ENCODE data around the gene APOBEC3A.
"Not testable (repeated sequence)": the region's sequence is repeated elsewhere in the genome, so short reads cannot be mapped to it uniquely, and the experiment has no call there.

The APOBEC3A gene

GRCh38 chr22:38943201-38943600, 14.2 kb upstream of the APOBEC3A start:
- DNase-seq (ENCODE audit: low read depth in 3 of 3) = no peak

- no peak for DNase-seq (ENCODE audit: low read depth in 3 of 3)
Measured at GRCh38 chr22:38943882-38944281, 13.5 kb upstream of the APOBEC3A start.

GRCh38 chr22:38944653-38945052, 12.8 kb upstream of the APOBEC3A start:
- no peak for DNase-seq (ENCODE audit: low read depth in 3 of 3)

GRCh38 chr22:38945706-38946338, 11.6 kb upstream of the APOBEC3A start:
- DNase-seq (ENCODE audit: low read depth in 3 of 3) = not testable (repeated sequence)

GRCh38 chr22:38946771-38947170, 10.6 kb upstream of the APOBEC3A start:
- DNase-seq (ENCODE audit: low read depth in 3 of 3) = no peak

GRCh38 chr22:38947321-38948140, 9.9 kb upstream of the APOBEC3A start:
- peak in 1 of 3 experiments; percentile 37 for DNase-seq (ENCODE audit: low read depth in 3 of 3)

GRCh38 chr22:38948181-38948940, 9.0 kb upstream of the APOBEC3A start:
- no peak for DNase-seq (ENCODE audit: low read depth in 3 of 3)

GRCh38 chr22:38949889-38950405, 7.5 kb upstream of the APOBEC3A start:
- no peak for DNase-seq (ENCODE audit: low read depth in 3 of 3)

- no peak for DNase-seq (ENCODE audit: low read depth in 3 of 3)
Measured at GRCh38 chr22:38950527-38951295, 6.7 kb upstream of the APOBEC3A start.

- DNase-seq (ENCODE audit: low read depth in 3 of 3) = no peak
Measured at GRCh38 chr22:38951734-38952133, 5.7 kb upstream of the APOBEC3A start.

GRCh38 chr22:38952281-38952993, 5.0 kb upstream of the APOBEC3A start:
- no peak for DNase-seq (ENCODE audit: low read depth in 3 of 3)

GRCh38 chr22:38953091-38953490, 4.3 kb upstream of the APOBEC3A start:
- no peak for DNase-seq (ENCODE audit: low read depth in 3 of 3)

- DNase-seq (ENCODE audit: low read depth in 3 of 3) = peak; percentile 48 to 71 (median 66)
Measured at GRCh38 chr22:38953577-38954413, 3.6 kb upstream of the APOBEC3A start.

GRCh38 chr22:38954414-38955043, 2.9 kb upstream of the APOBEC3A start:
- no peak for DNase-seq (ENCODE audit: low read depth in 3 of 3)

- DNase-seq (ENCODE audit: low read depth in 3 of 3) = no peak
Measured at GRCh38 chr22:38955250-38955905, 2.0 kb upstream of the APOBEC3A start.

GRCh38 chr22:38955926-38956325, 1.5 kb upstream of the APOBEC3A start:
- no peak for DNase-seq (ENCODE audit: low read depth in 3 of 3)

- no peak for DNase-seq (ENCODE audit: low read depth in 3 of 3)
Measured at GRCh38 chr22:38956551-38956950, 858 bp upstream of the APOBEC3A start.

- no peak for DNase-seq (ENCODE audit: low read depth in 3 of 3)
Measured at GRCh38 chr22:38957808-38958650, 620 bp downstream of the APOBEC3A start.

Measured in stimulated activated CD4-positive, alpha-beta T cell treated with anti-CD3 and anti-CD28 coated beads, TNF-alpha, amount 100 ng/mL, for 24 hours (primary cell).